HepG2 (cell line): ENCODE results near the gene CORO7. TPM values are rescaled to one million over a fixed set of nuclear protein-coding genes. Genes with fewer than 3 reads are reported as not detected.

Experiments used
- ARNT2 ChIP-seq: sonication (generic); formaldehyde crosslinking; IDR thresholded peaks from 2 replicates; pipeline ENCODE4 v1.8.0; 2022; ENCODE audit warnings: mild to moderate bottlenecking, low read depth, missing genetic modification reagents, moderate library complexity
- GATAD2A ChIP-seq: IDR thresholded peaks from 2 replicates; pipeline ENCODE4 v1.6.1; 2016
- HNF4G ChIP-seq, 2 experiments: sonication (generic) in 1 of 2; formaldehyde crosslinking in 1 of 2; IDR thresholded peaks; 2 replicates each; pipeline versions ENCODE4 v1.4.0 to v1.6.1; 2011 to 2020; ENCODE audit warnings: borderline replicate concordance in 2 of 2, low read depth in 2 of 2, mild to moderate bottlenecking in 2 of 2, low read length in 1 of 2, missing genetic modification reagents in 1 of 2, moderate library complexity in 1 of 2
- SKIL ChIP-seq: sonication (generic); formaldehyde crosslinking; IDR thresholded peaks from 2 replicates; pipeline ENCODE4 v1.8.0; 2022; ENCODE audit warnings: missing genetic modification reagents, mild to moderate bottlenecking, moderate library complexity, borderline replicate concordance
- ZBTB40 ChIP-seq, 2 experiments: fragments of 450-650 bp in 1 of 2; sonication (generic) in 1 of 2; formaldehyde crosslinking in 1 of 2; IDR thresholded peaks; 2 replicates each; pipeline versions ENCODE4 v1.6.1 to v1.8.0; 2016 to 2022; ENCODE audit warnings: antibody characterized with exemption in 1 of 2, mild to moderate bottlenecking in 1 of 2, missing genetic modification reagents in 1 of 2
- ZGPAT ChIP-seq: IDR thresholded peaks from 2 replicates; pipeline ENCODE4 v1.6.1; 2016; ENCODE audit warnings: mild to moderate bottlenecking
- ZNF710 ChIP-seq: sonication (generic); formaldehyde crosslinking; IDR thresholded peaks from 2 replicates; pipeline ENCODE4 v1.5.0; 2020; ENCODE audit warnings: mild to moderate bottlenecking, missing genetic modification reagents, borderline replicate concordance
- ZNF747 ChIP-seq: sonication (generic); formaldehyde crosslinking; IDR thresholded peaks from 2 replicates; pipeline ENCODE4 v1.8.1; 2023; ENCODE audit warnings: missing genetic modification reagents, mild to moderate bottlenecking, borderline replicate concordance
- polyA plus RNA-seq, 8 experiments: library from polyadenylated mRNA; depleted of rRNA in 3 of 8; stranded (reverse) in 7 of 8; unstranded in 1 of 8; fragments of >200 nt; fragmentation: Illumina TruSeq in 4 of 8; extraction: Trizol in 4 of 8; gene quantifications; 2 replicates each; pipeline versions ENCODE4 v1.2.1 to v1.2.3, GENCODE V29; 2011 to 2016; ENCODE audit warnings: low read depth in 4 of 8, missing spikeins in 1 of 8, mixed read lengths in 1 of 8; ENCODE audit not compliant: insufficient read depth in 1 of 8
- total RNA-seq, 5 experiments: library from RNA; depleted of rRNA; stranded (reverse); fragments of >200 nt; fragmentation: Illumina TruSeq; extraction: Trizol; gene quantifications; 2 replicates each; pipeline ENCODE4 v1.2.3, GENCODE V29; 2016; ENCODE audit warnings: low read depth in 1 of 5

Gene CORO7
- total and polyA plus RNA-seq, 2 of the 13 experiments (the other 11 are each of a cell fraction or from before 2014, with no cell fraction given) = 9.9 to 14.3 TPM

GRCh38 chr16:4372578-4373355 is 43.6 kb downstream of the CORO7 start (continued):
- 0 out of 2 replicates have a peak, but pooled peaks have one; percentile 42 for TF ChIP-seq SKIL (CRISPR knock-in tag)
- peak; percentile 39; the same call in 1 of the 2 replicates for TF ChIP-seq ZNF747 (CRISPR knock-in tag)
- TF ChIP-seq ARNT2 = 0 out of 2 replicates have a peak, but pooled peaks have one; percentile 54
- peak; percentile 93 for TF ChIP-seq HNF4G (IDR thresholded peaks at IDR 0.05; ENCODE audit: borderline replicate concordance, low read depth, low read length)
- no peak; the same call in 1 of the 2 replicates for TF ChIP-seq HNF4G (CRISPR knock-in tag; IDR thresholded peaks at IDR 0.05; ENCODE audit: borderline replicate concordance, low read depth)
- TF ChIP-seq ZNF710 = peak; percentile 55; the same call in 1 of the 2 replicates
- TF ChIP-seq ZBTB40 (IDR thresholded peaks at IDR 0.05) = no peak
- TF ChIP-seq ZBTB40 (CRISPR knock-in tag; IDR thresholded peaks at IDR 0.05) = no peak
- no peak; the same call in 1 of the 2 replicates for TF ChIP-seq ZGPAT
- peak; percentile 51; the same call in 1 of the 2 replicates for TF ChIP-seq GATAD2A (CRISPR knock-in tag)
